Measurements from ENCODE around the gene GRWD1. TPM values are rescaled to one million over a fixed set of nuclear protein-coding genes. Genes with fewer than 3 reads are reported as not detected.
A peak's percentile ranks its signal among the peaks of the same experiment; 100 is the strongest.

The GRWD1 gene
- total and polyA plus RNA-seq, 4 donors: 8.9 to 38.1 (median 21.9) TPM

- Histone ChIP-seq H3K9me3 (ENCODE audit: control insufficient read depth in 4 of 4, insufficient read depth in 3 of 4, low read length in 3 of 4) (no peaks in the 10 kb centered on the region), H3K27ac (ENCODE audit: low read depth in 1 of 2, low read length in 1 of 2) (no peak overlapping the region), H3K36me3 (ENCODE audit: control insufficient read depth in 4 of 4, insufficient read depth in 4 of 4, low read length in 4 of 4) (no peaks in the 10 kb centered on the region), H3K4me3 (no peak overlapping the region), H3K4me1 (ENCODE audit: control insufficient read depth in 5 of 5, insufficient read depth in 5 of 5, low read length in 5 of 5) (peaks cover 0 to 8% (median 0%) of the 10 kb centered on the region in 5 donors), H3K9ac (ENCODE audit: insufficient read depth in 1 of 2, low read length in 2 of 2) (no peak overlapping the region), H3K27me3 (ENCODE audit: control insufficient read depth in 3 of 3, insufficient read depth in 3 of 3, low read length in 2 of 3) (peaks cover 0 to 29% (median 28%) of the 10 kb centered on the region in 3 donors)
- no peak for DNase-seq
- no peak for TF ChIP-seq CTCF (IDR thresholded peaks at IDR 0.05; ENCODE audit: control extremely low read depth, extremely low read depth)
- 7 to 9% methylated on average over 41 to 48 of the region's 50 CpGs for WGBS, 2 donors
- ATAC-seq (ENCODE audit: insufficient read depth, low FRiP score): no peak
Observed at GRCh38 chr19:48490981-48491792, 45.4 kb downstream of the GRWD1 start.

- no peak overlapping the region for H3K27ac ChIP-seq (ENCODE audit: low read depth in 1 of 2, low read length in 1 of 2)
- peaks cover 0 to 8% (median 0%) of the 10 kb centered on the region in 5 donors for H3K4me1 ChIP-seq (ENCODE audit: control insufficient read depth in 5 of 5, insufficient read depth in 5 of 5, low read length in 5 of 5)
Observed at GRCh38 chr19:48491793-48492123, 46.0 kb downstream of the GRWD1 start.

GRCh38 chr19:48492925-48493717 is 47.3 kb downstream of the GRWD1 start:
- H3K9ac ChIP-seq (ENCODE audit: insufficient read depth in 1 of 2, low read length in 2 of 2): no peak overlapping the region
- H3K4me1 ChIP-seq (ENCODE audit: control insufficient read depth in 5 of 5, insufficient read depth in 5 of 5, low read length in 5 of 5): peaks cover 0 to 11% (median 0%) of the 10 kb centered on the region in 5 donors
- peak overlapping the region; percentile 76 to 87 for H3K27ac ChIP-seq (ENCODE audit: low read depth in 1 of 2, low read length in 1 of 2)
- H3K27me3 ChIP-seq (ENCODE audit: control insufficient read depth in 3 of 3, insufficient read depth in 3 of 3, low read length in 2 of 3): peaks cover 0 to 33% (median 28%) of the 10 kb centered on the region in 3 donors
- DNase-seq (peak; percentile 87 to 91 (median 90)), ATAC-seq (ENCODE audit: insufficient read depth, low FRiP score) (peak; percentile 88)
- WGBS, 2 donors: 1 to 2% methylated on average over 47 of the region's 47 CpGs
- H3K9me3 ChIP-seq (ENCODE audit: control insufficient read depth in 4 of 4, insufficient read depth in 3 of 4, low read length in 3 of 4): no peaks in the 10 kb centered on the region
- no peak for TF ChIP-seq CTCF (IDR thresholded peaks at IDR 0.05; ENCODE audit: control extremely low read depth, extremely low read depth)
- no peaks in the 10 kb centered on the region for H3K36me3 ChIP-seq (ENCODE audit: control insufficient read depth in 4 of 4, insufficient read depth in 4 of 4, low read length in 4 of 4)
- H3K4me3 ChIP-seq: peak overlapping the region; percentile 57

More at GRCh38 chr19:48491793-48492123, 46.0 kb downstream of the GRWD1 start:
- no peak overlapping the region for H3K9ac ChIP-seq (ENCODE audit: insufficient read depth in 1 of 2, low read length in 2 of 2)
- H3K9me3 ChIP-seq (ENCODE audit: control insufficient read depth in 4 of 4, insufficient read depth in 3 of 4, low read length in 3 of 4): no peaks in the 10 kb centered on the region
- ATAC-seq (ENCODE audit: insufficient read depth, low FRiP score) (no peak), DNase-seq (no peak)
- peaks cover 0 to 29% (median 28%) of the 10 kb centered on the region in 3 donors for H3K27me3 ChIP-seq (ENCODE audit: control insufficient read depth in 3 of 3, insufficient read depth in 3 of 3, low read length in 2 of 3)
- TF ChIP-seq CTCF (IDR thresholded peaks at IDR 0.05; ENCODE audit: control extremely low read depth, extremely low read depth): no peak
- H3K4me3 ChIP-seq: no peak overlapping the region
- WGBS, 2 donors: 28 to 31% methylated on average over 10 of the region's 10 CpGs
- no peaks in the 10 kb centered on the region for H3K36me3 ChIP-seq (ENCODE audit: control insufficient read depth in 4 of 4, insufficient read depth in 4 of 4, low read length in 4 of 4)

Measured in lung (tissue), 12 donors.